GM12878 (cell line): ENCODE measurements around the gene CD93. TPM values are rescaled to one million over a fixed set of nuclear protein-coding genes. Genes with fewer than 3 reads are reported as not detected.

Experiments used
- ATAC-seq: fragments of 200-7000 bp; cut with Tn5 transposase; 3 replicates; pipeline ENCODE4 v1.9.1; 2020; ENCODE audit warnings: mild to moderate bottlenecking, moderate library complexity
- BruUV-seq: library from RNA; stranded (reverse); fragments of 400-500 nt; replicated peaks from 2 replicates; lab custom pipeline; 2021; lab: Mats Ljungman, UMichigan
- CTCF ChIA-PET: fragments of 300-600 bp; sonication (Branson Sonifier 250); formaldehyde crosslinking; extraction: SDS; loops from one replicate; lab custom pipeline; 2021; ENCODE audit warnings: inconsistent platforms; lab: Yijun Ruan, JAX
- POLR2A ChIA-PET: fragments of 350-600 bp; formaldehyde crosslinking; extraction: SDS; loops from one replicate; lab custom pipeline; 2021; ENCODE audit warnings: inconsistent platforms; lab: Charles Lee
- RAD21 ChIA-PET: fragments of 300-600 bp; sonication (Branson Sonifier 250); formaldehyde crosslinking; loops from one replicate; lab custom pipeline; 2023; ENCODE audit warnings: antibody characterized with exemption; ENCODE audit not compliant: unreplicated experiment; lab: Charles Lee
- SMC1A ChIA-PET: fragments of 300-600 bp; sonication (Branson Sonifier 250); formaldehyde crosslinking; loops from one replicate; lab custom pipeline; 2023; ENCODE audit not compliant: unreplicated experiment, uncharacterized antibody; lab: Charles Lee
- DNase-seq: peaks from one replicate; pipeline ENCODE4 v3.0.0-alpha.2; 2011; ENCODE audit warnings: low read depth, low spot score
- FAIRE-seq: peaks from 3 replicates; lab custom pipeline; 2011; peaks lifted over from hg19 to GRCh38; lab: Jason Lieb, UNC
- H2AFZ ChIP-seq: 2 replicates; pipeline ENCODE4 v1.6.0; 2011; ENCODE audit warnings: low read depth, low read length, control low read depth; ENCODE audit not compliant: control insufficient read depth
- H3K27ac ChIP-seq: 2 replicates; pipeline ENCODE4 v1.5.1; 2011; ENCODE audit warnings: control low read depth; ENCODE audit not compliant: control insufficient read depth, insufficient read depth
- H3K27me3 ChIP-seq, 2 experiments: replicated peaks in 1 of 2; 2 replicates each; pipeline versions ENCODE4 v1.6.0 to v1.6.1; 2011; ENCODE audit warnings: low read length in 1 of 2; ENCODE audit not compliant: control insufficient read depth in 2 of 2, insufficient read depth in 2 of 2
- H3K36me3 ChIP-seq, 2 experiments: 2 replicates each; pipeline ENCODE4 v1.5.1; 2011; ENCODE audit warnings: low read length in 1 of 2; ENCODE audit not compliant: control insufficient read depth in 2 of 2, insufficient read depth in 2 of 2
- H3K4me1 ChIP-seq: 2 replicates; pipeline ENCODE4 v1.6.1; 2011; ENCODE audit warnings: mild to moderate bottlenecking, low read length, moderate library complexity, mixed read lengths; ENCODE audit not compliant: control insufficient read depth, insufficient read depth
- H3K4me2 ChIP-seq: 2 replicates; pipeline ENCODE4 v1.6.0; 2011; ENCODE audit warnings: control low read depth; ENCODE audit not compliant: control insufficient read depth, insufficient read depth
- H3K4me3 ChIP-seq: fragments of 200-600 bp; sonication (generic); 2 replicates; pipeline ENCODE4 v1.5.1; 2016
- H3K79me2 ChIP-seq: 2 replicates; pipeline ENCODE4 v1.6.0; 2011; ENCODE audit warnings: low read length; ENCODE audit not compliant: control insufficient read depth, insufficient read depth
- H3K9ac ChIP-seq: 2 replicates; pipeline ENCODE4 v1.8.0; 2011; ENCODE audit warnings: low read length, control low read depth, mixed read lengths; ENCODE audit not compliant: control insufficient read depth, insufficient read depth
- H3K9me3 ChIP-seq: replicated peaks from 3 replicates; pipeline ENCODE4 v1.5.1; 2011; ENCODE audit warnings: mild to moderate bottlenecking, low read length; ENCODE audit not compliant: control insufficient read depth, insufficient read depth
- H4K20me1 ChIP-seq: 2 replicates; pipeline ENCODE4 v1.6.0; 2011; ENCODE audit not compliant: control insufficient read depth, insufficient read depth
- BHLHE40 ChIP-seq, 2 experiments: fragments of 450-650 bp in 1 of 2; IDR thresholded peaks; 2 replicates each; pipeline ENCODE4 v1.6.1; 2011 to 2017; ENCODE audit warnings: low read depth in 2 of 2, borderline replicate concordance in 1 of 2, improper control_type of control experiment in 1 of 2, low read length in 1 of 2, mild to moderate bottlenecking in 1 of 2
- CBX5 ChIP-seq: sonication (generic); IDR thresholded peaks from 2 replicates; pipeline ENCODE4 v1.6.1; 2016; ENCODE audit warnings: low read depth, moderate library complexity, mild to moderate bottlenecking, inconsistent platforms
- EP300 ChIP-seq, 2 experiments: fragments of 150-350 bp in 1 of 2; IDR thresholded peaks; 2 replicates each; pipeline ENCODE4 v1.6.1; 2011 to 2012; ENCODE audit warnings: low read depth in 2 of 2, low read length in 2 of 2, borderline replicate concordance in 1 of 2, improper control_type of control experiment in 1 of 2, inconsistent platforms in 1 of 2; ENCODE audit not compliant: control insufficient read depth in 1 of 2
- FOXM1 ChIP-seq: IDR thresholded peaks from 2 replicates; pipeline ENCODE4 v1.6.1; 2012; ENCODE audit warnings: low read depth, mild to moderate bottlenecking, inconsistent platforms, low read length, moderate library complexity
- JUNB ChIP-seq: IDR thresholded peaks from 2 replicates; pipeline ENCODE4 v1.6.1; 2016; ENCODE audit warnings: antibody characterized with exemption, mild to moderate bottlenecking
- NBN ChIP-seq: fragments of 450-650 bp; IDR thresholded peaks from 2 replicates; pipeline ENCODE4 v1.6.1; 2016
- POLR2A ChIP-seq: IDR thresholded peaks from 2 replicates; pipeline ENCODE4 v1.6.1; 2011; ENCODE audit warnings: low read depth, mild to moderate bottlenecking, low read length
- SPI1 ChIP-seq: IDR thresholded peaks from 2 replicates; pipeline ENCODE4 v1.6.1; 2011; ENCODE audit warnings: low read depth, mild to moderate bottlenecking, low read length, moderate library complexity, borderline replicate concordance; ENCODE audit not compliant: insufficient read depth
- TCF7 ChIP-seq: IDR thresholded peaks from 2 replicates; pipeline ENCODE4 v1.6.1; 2014; ENCODE audit warnings: antibody characterized with exemption, borderline replicate concordance
- ZNF24 ChIP-seq: fragments of 450-650 bp; IDR thresholded peaks from 2 replicates; pipeline ENCODE4 v1.6.1; 2017; ENCODE audit warnings: antibody characterized with exemption, mild to moderate bottlenecking
- WGBS: methylation state at CpG from one replicate; pipeline ENCODE4 v1.1.6; 2016; ENCODE audit warnings: low lambda C conversion rate; ENCODE audit not compliant: insufficient replicate concordance, insufficient coverage; ENCODE audit errors: missing lambda C conversion rate; 5-methylcytosine and 5-hydroxymethylcytosine counted together
- in situ Hi-C: fragments of 300-500 bp; cut with MboI; formaldehyde crosslinking; loops from 9 replicates; pipeline ENCODE4 v1.14.3; 2018; ENCODE audit warnings: mixed read lengths
- intact Hi-C: fragments of 100-400 bp; cut with micrococcal nuclease; formaldehyde crosslinking; loops from one replicate; pipeline ENCODE4 v1.14.2; 2022; ENCODE audit not compliant: unreplicated experiment
- polyA plus RNA-seq, 11 experiments: library from polyadenylated mRNA; depleted of rRNA in 4 of 11; unstranded in 6 of 11; stranded (reverse) in 5 of 11; fragments of >200 nt; fragmentation: Nextera tagmentation in 4 of 11; fragmentation: Illumina TruSeq in 1 of 11; extraction: Ambion mirVana in 4 of 11; extraction: Trizol in 1 of 11; gene quantifications; 1 replicate in 1 of 11; 2 replicates in 10 of 11; pipeline versions ENCODE4 v1.2.1 to v1.2.3, GENCODE V29; 2011 to 2016; ENCODE audit warnings: inconsistent platforms in 2 of 11, missing spikeins in 2 of 11, low read depth in 1 of 11
- total RNA-seq, 4 experiments: library from RNA; depleted of rRNA in 3 of 4; stranded (reverse); fragments of >200 nt in 3 of 4; fragmentation: Illumina TruSeq in 1 of 4; extraction: Trizol in 1 of 4; gene quantifications; 2 replicates each; pipeline versions ENCODE4 v1.2.1 to v1.2.3, GENCODE V29; 2013 to 2021
- TF ChIP-seq, protein P1 (sequence below): fragments of 450-650 bp; IDR thresholded peaks from 2 replicates; pipeline ENCODE4 v1.6.1; 2016; ENCODE audit warnings: mild to moderate bottlenecking

Gene CD93
- total and polyA plus RNA-seq, 10 of the 15 experiments (the other 5 are each of a cell fraction or from before 2014, with no cell fraction given), result 0.20 to 2.7 (median 0.92) TPM

DNA sequence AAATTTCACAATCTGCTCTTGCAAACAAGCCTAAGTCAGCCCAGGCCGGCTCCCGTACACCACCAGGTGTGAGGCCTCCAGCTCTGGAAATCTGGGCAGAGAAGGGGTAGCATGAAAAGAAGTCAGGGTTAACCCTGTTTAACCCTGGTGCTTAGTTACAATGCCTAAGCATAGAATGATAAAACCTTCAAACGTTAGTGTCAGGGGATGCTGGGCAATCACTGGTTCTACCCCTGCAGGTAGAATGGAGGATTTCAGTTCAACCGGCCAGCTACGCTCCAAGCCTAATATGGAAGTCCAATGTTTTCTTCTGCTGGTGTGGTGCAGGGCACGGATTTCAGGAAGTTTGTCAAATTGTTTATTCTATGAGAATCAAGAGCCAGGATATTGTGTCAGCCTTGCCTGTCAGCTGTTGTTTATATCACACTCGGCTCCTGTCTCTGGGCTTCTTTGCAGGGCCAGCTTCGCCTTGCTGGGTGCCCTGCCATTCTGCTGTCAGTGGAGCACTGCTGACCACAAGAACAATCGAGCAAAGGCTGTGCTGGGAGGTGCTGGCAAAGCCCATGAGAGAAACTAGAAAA lies 20.2 kb upstream of the CD93 start:
- no peak overlapping the region for H3K4me2 ChIP-seq
- no peak overlapping the region for H2AFZ ChIP-seq
- no TSS peak for BruUV-seq
- no peak for ATAC-seq
- no peaks in the 10 kb centered on the region for H4K20me1 ChIP-seq
- FAIRE-seq, result no peak
- SMC1A ChIA-PET, result interaction anchor here (1.0 to 7.5 kb wide), 5 partner anchors 10 to 95 kb away, joined by 3 to 52 read pairs (median 4); no protein-coding TSS in a partner anchor
- intact Hi-C loops, result no loop called here
- no peak for TF ChIP-seq SPI1
- TF ChIP-seq, all 136 proteins: peak for 0
- no peaks in the 10 kb centered on the region for H3K4me1 ChIP-seq
- no peak overlapping the region for H3K9ac ChIP-seq
- no peaks in the 10 kb centered on the region for H3K36me3 ChIP-seq
- no peaks in the 10 kb centered on the region; a peak in 1 of 4 replicates for H3K27me3 ChIP-seq
- no peak overlapping the region for H3K27ac ChIP-seq
- ChIA-PET CTCF (interaction anchor here (0.8 to 1.5 kb wide), 3 partner anchors 10 to 19 kb away, joined by 3 to 4 read pairs (median 3); no protein-coding TSS in a partner anchor), RAD21 (interaction anchor here (0.8 kb wide), 1 partner anchor 243 kb away, joined by 3 read pairs; no protein-coding TSS in a partner anchor), POLR2A (no interaction called here)
- no peak for DNase-seq
- no peaks in the 10 kb centered on the region for H3K79me2 ChIP-seq
- H3K9me3 ChIP-seq, result no peaks in the 10 kb centered on the region
- no peak overlapping the region for H3K4me3 ChIP-seq
- in situ Hi-C loops, result no loop called here
- WGBS, result 56% methylated on average over 9 of the region's 9 CpGs

DNA sequence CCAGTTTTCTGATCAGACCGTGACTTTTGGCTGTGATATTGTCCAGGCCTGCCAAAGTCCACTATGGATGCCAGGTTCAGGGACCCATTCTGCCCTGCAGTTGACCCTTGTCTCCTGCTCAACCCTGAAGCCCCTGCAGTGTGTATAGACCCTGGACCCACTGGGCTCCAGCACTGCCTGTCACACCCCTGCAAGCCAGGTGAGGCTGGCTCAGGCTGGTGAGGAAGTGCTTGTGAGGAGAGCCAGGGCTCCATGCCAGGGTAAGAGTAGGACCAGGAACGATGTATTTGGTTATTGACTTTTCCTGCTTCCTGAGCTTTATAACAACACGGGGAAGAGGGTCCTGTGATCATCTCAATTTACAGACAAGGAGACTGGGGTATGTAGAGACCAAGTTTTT lies 19.1 kb upstream of the CD93 start:
- H2AFZ ChIP-seq, result no peak overlapping the region
- POLR2A ChIA-PET, result no interaction called here
- H3K4me1 ChIP-seq, result no peaks in the 10 kb centered on the region
- H3K27ac ChIP-seq, result no peak overlapping the region
- DNase-seq (no peak), FAIRE-seq (no peak)
- H3K4me3 ChIP-seq, result no peak overlapping the region
- H4K20me1 ChIP-seq, result no peaks in the 10 kb centered on the region
- no TSS peak for BruUV-seq
- no peaks in the 10 kb centered on the region for H3K79me2 ChIP-seq
- no peak overlapping the region for H3K9ac ChIP-seq
- no peak overlapping the region for H3K4me2 ChIP-seq
- no peak for TF ChIP-seq EP300 (IDR thresholded peaks at IDR 0.05; ENCODE audit: borderline replicate concordance in 1 of 2, control insufficient read depth in 1 of 2, low read depth in 2 of 2, low read length in 2 of 2)
- TF ChIP-seq FOXM1, result no peak
- TF ChIP-seq POLR2A, result no peak
- TF ChIP-seq ZNF24, result no peak
- TF ChIP-seq NBN, result no peak
- no peak for TF ChIP-seq SPI1
- no peak for TF ChIP-seq TCF7
- TF ChIP-seq, protein P1, sequence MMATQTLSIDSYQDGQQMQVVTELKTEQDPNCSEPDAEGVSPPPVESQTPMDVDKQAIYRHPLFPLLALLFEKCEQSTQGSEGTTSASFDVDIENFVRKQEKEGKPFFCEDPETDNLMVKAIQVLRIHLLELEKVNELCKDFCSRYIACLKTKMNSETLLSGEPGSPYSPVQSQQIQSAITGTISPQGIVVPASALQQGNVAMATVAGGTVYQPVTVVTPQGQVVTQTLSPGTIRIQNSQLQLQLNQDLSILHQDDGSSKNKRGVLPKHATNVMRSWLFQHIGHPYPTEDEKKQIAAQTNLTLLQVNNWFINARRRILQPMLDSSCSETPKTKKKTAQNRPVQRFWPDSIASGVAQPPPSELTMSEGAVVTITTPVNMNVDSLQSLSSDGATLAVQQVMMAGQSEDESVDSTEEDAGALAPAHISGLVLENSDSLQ, result no peak
- TF ChIP-seq CBX5, result no peak
- no peak for TF ChIP-seq BHLHE40 (IDR thresholded peaks at IDR 0.05; ENCODE audit: borderline replicate concordance in 1 of 2, low read depth in 2 of 2, low read length in 1 of 2)
- no peak for TF ChIP-seq JUNB
- TF ChIP-seq, all 136 proteins: peak for 0
- CTCF ChIA-PET, result interaction anchor here (1.1 to 1.5 kb wide), 2 partner anchors 9 to 21 kb away, joined by 3 to 4 read pairs; no protein-coding TSS in a partner anchor
- Histone ChIP-seq H3K36me3 (no peaks in the 10 kb centered on the region), H3K9me3 (no peaks in the 10 kb centered on the region), H3K27me3 (no peaks in the 10 kb centered on the region; a peak in 1 of 4 replicates)
- RAD21 ChIA-PET, result interaction anchor here (1.0 kb wide), 1 partner anchor 12 kb away, joined by 3 read pairs; no protein-coding TSS in a partner anchor
- intact Hi-C loops, result no loop called here
- in situ Hi-C loops, result no loop called here
- no peak for ATAC-seq
- 39% methylated on average over 3 of the region's 3 CpGs for WGBS
- SMC1A ChIA-PET, result interaction anchor here (2.1 to 7.5 kb wide), 2 partner anchors 9 to 20 kb away, joined by 8 to 52 read pairs; no protein-coding TSS in a partner anchor
